MCF 10A (cell line): Measurements from ENCODE around the gene GTF2IRD1. TPM values are rescaled to one million over a fixed set of nuclear protein-coding genes. Genes with fewer than 3 reads are reported as not detected.

ENCODE experiments used
- BruUV-seq: library from RNA; stranded (reverse); fragments of 400-500 nt; replicated peaks from 2 replicates; lab custom pipeline; 2021; lab: Mats Ljungman, UMichigan
- CTCF ChIA-PET: fragments of 300-600 bp; sonication (Branson Sonifier 250); formaldehyde crosslinking; extraction: SDS; loops from one replicate; lab custom pipeline; 2021; ENCODE audit warnings: antibody characterized with exemption, inconsistent platforms; lab: Yijun Ruan, JAX
- POLR2A ChIA-PET: fragments of 300-600, 350-650 bp; sonication (Branson Sonifier 250); formaldehyde crosslinking; extraction: SDS; loops from one replicate; lab custom pipeline; 2020; ENCODE audit warnings: antibody characterized with exemption, inconsistent platforms; lab: Yijun Ruan, JAX
- DNase-seq: peaks from one replicate; pipeline ENCODE4 v3.0.0-alpha.2; 2018; ENCODE audit not compliant: unreplicated experiment
- H3K27ac Mint-ChIP-seq: one replicate; pipeline ENCODE4 v1.8.0; 2022; ENCODE audit warnings: mild to moderate bottlenecking, low read depth, mixed read lengths; ENCODE audit not compliant: unreplicated experiment
- H3K27me3 Mint-ChIP-seq: one replicate; pipeline ENCODE4 v1.8.0; 2022; ENCODE audit warnings: mixed read lengths; ENCODE audit not compliant: insufficient read depth, unreplicated experiment
- H3K36me3 Mint-ChIP-seq: one replicate; pipeline ENCODE4 v1.8.0; 2022; ENCODE audit warnings: mild to moderate bottlenecking, moderate library complexity, mixed read lengths; ENCODE audit not compliant: insufficient read depth, unreplicated experiment
- H3K4me1 Mint-ChIP-seq: one replicate; pipeline ENCODE4 v1.8.0; 2022; ENCODE audit warnings: mixed read lengths; ENCODE audit not compliant: insufficient read depth, unreplicated experiment
- H3K4me3 Mint-ChIP-seq: one replicate; pipeline ENCODE4 v1.8.0; 2022; ENCODE audit warnings: mild to moderate bottlenecking, moderate library complexity, mixed read lengths; ENCODE audit not compliant: unreplicated experiment
- H3K9me3 Mint-ChIP-seq: one replicate; pipeline ENCODE4 v1.8.0; 2022; ENCODE audit warnings: mixed read lengths; ENCODE audit not compliant: unreplicated experiment
- CTCF ChIP-seq: fragments of 200-600 bp; IDR thresholded peaks from one replicate; pipeline ENCODE4 v1.8.0; 2022; ENCODE audit warnings: antibody characterized with exemption, mild to moderate bottlenecking; ENCODE audit not compliant: unreplicated experiment
- intact Hi-C: fragments of 100-400 bp; cut with micrococcal nuclease; formaldehyde crosslinking; loops from 2 replicates; pipeline ENCODE4 v1.14.1; 2022
- total RNA-seq: library from RNA; stranded (reverse); gene quantifications from 2 replicates; pipeline ENCODE4 v1.2.3, GENCODE V29; 2022

Gene GTF2IRD1
- total RNA-seq, 1 experiment from 2014 or later, result 77.6 TPM

- no peaks in the 10 kb centered on the region for H3K27me3 Mint-ChIP-seq
These were observed 45.5 kb downstream of the GTF2IRD1 start for GRCh38 chr7:74498996-74499834.

GRCh38 chr7:74499835-74500388, 46.2 kb downstream of the GTF2IRD1 start:
- Mint-ChIP-seq H3K4me3 (no peak overlapping the region), H3K9me3 (no peaks in the 10 kb centered on the region), H3K27ac (no peak overlapping the region), H3K4me1 (peaks cover 26% of the 10 kb centered on the region), H3K27me3 (no peaks in the 10 kb centered on the region), H3K36me3 (peaks cover 30% of the 10 kb centered on the region)
- BruUV-seq, result no TSS peak
- TF ChIP-seq CTCF, result no peak
- DNase-seq, result no peak
- intact Hi-C loops, result no loop called here
- POLR2A ChIA-PET, result no interaction called here
- CTCF ChIA-PET, result no interaction called here

More at GRCh38 chr7:74498996-74499834, 45.5 kb downstream of the GTF2IRD1 start:
- TF ChIP-seq CTCF, result no peak
- no peak overlapping the region for H3K4me3 Mint-ChIP-seq
- peaks cover 27% of the 10 kb centered on the region for H3K36me3 Mint-ChIP-seq
- DNase-seq, result peak; percentile 57
- no peaks in the 10 kb centered on the region for H3K9me3 Mint-ChIP-seq
- ChIA-PET CTCF (interaction anchor here (0.6 to 1.1 kb wide), 3 partner anchors 12 to 20 kb away, joined by 3 to 4 read pairs (median 4); no protein-coding TSS in a partner anchor), POLR2A (interaction anchor here (0.9 to 1.5 kb wide), 3 partner anchors 10 to 24 kb away, joined by 3 to 4 read pairs (median 3); no protein-coding TSS in a partner anchor)
- H3K4me1 Mint-ChIP-seq, result peaks cover 26% of the 10 kb centered on the region
- no TSS peak for BruUV-seq
- intact Hi-C loops, result no loop called here
- H3K27ac Mint-ChIP-seq, result peak overlapping the region; percentile 67

- Mint-ChIP-seq H3K4me3 (no peak overlapping the region), H3K36me3 (peaks cover 32% of the 10 kb centered on the region), H3K9me3 (no peaks in the 10 kb centered on the region), H3K4me1 (peaks cover 18% of the 10 kb centered on the region), H3K27me3 (no peaks in the 10 kb centered on the region), H3K27ac (no peak overlapping the region)
- BruUV-seq, result no TSS peak
- intact Hi-C loops, result no loop called here
- DNase-seq, result peak; percentile 69
- no peak for TF ChIP-seq CTCF
- ChIA-PET CTCF (interaction anchor here (0.7 to 1.3 kb wide), 3 partner anchors 17 to 84 kb away, joined by 4 to 8 read pairs (median 4); no protein-coding TSS in a partner anchor), POLR2A (interaction anchor here (0.8 to 2.1 kb wide), 4 partner anchors 18 to 25 kb away, joined by 3 to 11 read pairs (median 4); no protein-coding TSS in a partner anchor)
These were observed 47.6 kb downstream of the GTF2IRD1 start for GRCh38 chr7:74501298-74501697.
